Fibroblast of skin of right biceps (primary cell): Measurements from ENCODE around the gene SLC24A3.
"Not testable (repeated sequence)": the region's sequence is repeated elsewhere in the genome, so short reads cannot be mapped to it uniquely, and the experiment has no call there.

ENCODE experiments used
- DNase-seq: peaks from one replicate; pipeline ENCODE4 v3.0.0-alpha.2; 2013

The SLC24A3 gene

DNA sequence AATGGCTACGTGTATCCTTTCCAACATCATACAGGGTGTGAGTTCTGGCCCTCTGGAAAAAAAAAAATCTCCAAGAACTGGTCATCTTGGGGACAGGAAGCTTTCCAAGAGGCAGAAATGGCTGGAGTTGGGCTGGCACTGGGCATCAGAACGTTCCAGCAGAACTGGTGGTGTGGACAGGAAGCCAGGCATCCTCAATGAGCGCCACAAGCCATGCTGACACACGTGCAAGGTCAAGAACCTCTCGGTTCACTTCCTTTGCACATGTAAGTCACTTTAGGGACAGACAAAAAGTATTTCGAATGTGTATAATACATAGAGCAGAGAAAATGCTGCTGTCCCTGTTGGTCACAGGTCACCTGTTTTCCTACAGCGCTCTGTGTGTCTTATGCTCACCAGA, 518.3 kb downstream of the SLC24A3 start:
- DNase-seq, result no peak

DNA sequence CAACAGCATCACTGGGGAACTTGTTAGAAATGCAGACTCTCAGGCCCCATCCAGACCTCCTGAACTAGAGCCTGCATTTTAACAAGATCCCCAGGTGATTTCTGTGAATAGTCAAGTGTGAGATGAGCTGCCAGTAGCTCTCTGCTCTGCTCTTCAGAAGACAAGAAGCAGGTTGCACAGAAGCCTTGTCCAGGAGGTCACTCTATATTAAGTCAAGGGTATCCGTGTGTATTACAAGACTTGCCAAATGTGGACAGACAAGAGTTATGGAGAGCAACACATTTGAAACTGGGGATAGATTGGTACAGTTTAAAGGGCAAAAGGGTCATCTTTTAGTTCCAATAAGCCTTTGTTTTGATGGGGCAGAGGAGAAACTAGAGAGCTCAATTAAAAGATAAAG, 522.4 kb downstream of the SLC24A3 start:
- no peak for DNase-seq

DNA sequence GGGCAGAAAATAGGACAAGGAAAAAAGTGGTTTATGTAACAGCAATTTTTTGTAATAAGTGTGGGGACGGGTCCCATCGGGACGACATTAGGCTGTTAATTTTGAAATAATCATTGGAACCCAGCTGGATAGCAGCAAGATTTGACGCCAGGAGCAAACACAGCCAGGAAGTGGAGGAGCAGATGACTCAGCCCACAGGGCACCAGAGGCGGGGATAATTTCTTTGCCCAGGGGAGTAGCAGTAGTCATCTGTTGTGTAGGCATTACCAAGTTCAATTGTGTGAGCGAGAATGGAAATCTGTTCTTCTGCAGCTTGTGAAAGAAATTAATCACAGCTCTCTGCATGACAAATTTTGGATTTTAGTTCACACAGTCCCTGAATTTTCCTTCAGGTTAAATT, 523.0 kb downstream of the SLC24A3 start:
- DNase-seq, result peak; percentile 82

DNA sequence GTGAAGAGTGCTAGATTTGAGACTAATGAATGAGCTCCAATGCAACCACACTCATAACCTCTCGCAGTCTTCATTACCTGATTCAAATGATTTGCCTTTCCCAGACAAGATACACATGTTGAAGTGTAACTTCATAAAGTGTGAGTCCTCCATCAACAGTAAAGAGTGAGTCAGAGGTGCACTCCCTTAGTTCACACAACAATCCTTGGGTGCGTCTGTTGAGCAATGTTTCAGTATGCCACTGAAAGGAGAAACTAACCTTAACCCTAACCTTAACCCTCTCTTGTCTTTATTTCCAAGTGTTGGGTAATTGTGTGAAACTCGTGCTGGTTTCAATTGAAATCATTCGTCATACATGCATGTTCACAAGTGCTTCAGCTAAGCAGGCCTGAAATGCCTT, 524.6 kb downstream of the SLC24A3 start:
- peak; percentile 35 for DNase-seq

GRCh38 chr20:19738951-19739350, 526.5 kb downstream of the SLC24A3 start:
- DNase-seq, result no peak

- DNase-seq, result no peak
Measured at GRCh38 chr20:19739351-19739750, 526.9 kb downstream of the SLC24A3 start.

GRCh38 chr20:19740512-19740911, 528.1 kb downstream of the SLC24A3 start:
- DNase-seq, result no peak

DNA sequence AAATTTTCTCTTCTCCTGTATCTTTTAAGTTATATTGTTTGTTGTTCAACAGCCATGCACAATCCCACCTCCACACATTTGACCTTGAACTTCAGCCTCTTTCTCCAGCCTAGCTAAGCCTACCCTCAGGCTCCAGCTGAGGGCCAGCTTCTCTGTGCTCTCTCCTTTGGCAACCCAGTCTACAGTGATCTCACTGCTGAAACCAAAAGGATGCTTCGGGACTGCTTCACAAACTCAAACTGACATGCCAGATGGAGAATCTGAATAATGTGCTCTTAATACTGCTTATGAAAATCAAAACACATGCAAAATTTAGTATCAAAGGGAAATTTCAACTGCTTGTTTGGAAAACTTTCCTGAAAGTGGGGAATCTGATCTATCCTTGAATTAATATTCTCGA, 529.5 kb downstream of the SLC24A3 start:
- DNase-seq, result no peak

DNA sequence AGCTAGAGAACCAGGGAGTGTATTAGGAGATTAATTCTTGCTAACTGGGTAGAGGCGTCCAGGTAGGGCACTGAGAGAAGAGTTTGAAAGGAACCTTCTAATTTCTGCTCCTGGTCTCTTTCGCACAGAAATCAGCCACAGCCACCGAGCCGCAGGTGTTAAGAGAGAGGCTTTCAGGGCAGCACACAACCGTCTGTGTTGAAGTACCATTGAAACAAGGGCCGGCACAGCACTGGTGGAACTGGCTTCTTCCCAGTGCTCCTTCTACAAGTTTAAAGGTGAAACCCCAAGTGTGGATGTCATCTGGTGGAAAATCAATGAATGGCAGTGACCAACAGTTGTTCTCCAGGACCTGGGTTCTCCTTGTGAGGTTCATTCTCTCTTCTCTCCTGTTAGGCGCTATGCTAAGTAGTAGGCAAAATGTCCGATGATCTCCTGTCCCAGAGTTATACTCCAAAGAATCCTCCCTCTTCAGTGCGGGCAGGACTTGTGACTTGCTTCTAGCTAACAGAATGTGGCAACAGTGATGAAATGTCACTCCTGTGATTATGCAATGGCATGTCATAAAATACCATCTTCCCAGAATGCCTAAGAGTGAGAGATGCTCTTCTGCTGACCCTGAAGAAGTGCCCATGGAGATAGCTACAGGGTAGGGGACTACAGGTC, 530.7 kb downstream of the SLC24A3 start:
- no peak for DNase-seq

DNA sequence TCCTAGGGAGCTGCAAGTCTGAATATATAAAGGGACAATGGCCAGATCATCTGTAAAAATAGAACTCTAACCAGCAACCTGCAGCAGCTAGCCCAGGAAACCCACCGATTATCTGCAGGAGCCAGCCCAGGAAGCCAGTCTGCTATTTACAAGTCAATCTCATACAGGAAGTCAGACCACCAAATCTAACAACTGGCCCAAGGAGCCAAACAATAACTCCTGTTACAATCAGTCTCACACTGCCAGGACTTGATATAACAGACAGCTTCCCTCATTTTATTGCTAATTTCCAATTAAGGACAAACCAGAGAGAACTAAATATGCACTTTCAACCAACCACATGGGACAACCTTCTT, 531.2 kb downstream of the SLC24A3 start:
- no peak for DNase-seq

GRCh38 chr20:19745106-19745505, 532.7 kb downstream of the SLC24A3 start:
- no peak for DNase-seq

DNA sequence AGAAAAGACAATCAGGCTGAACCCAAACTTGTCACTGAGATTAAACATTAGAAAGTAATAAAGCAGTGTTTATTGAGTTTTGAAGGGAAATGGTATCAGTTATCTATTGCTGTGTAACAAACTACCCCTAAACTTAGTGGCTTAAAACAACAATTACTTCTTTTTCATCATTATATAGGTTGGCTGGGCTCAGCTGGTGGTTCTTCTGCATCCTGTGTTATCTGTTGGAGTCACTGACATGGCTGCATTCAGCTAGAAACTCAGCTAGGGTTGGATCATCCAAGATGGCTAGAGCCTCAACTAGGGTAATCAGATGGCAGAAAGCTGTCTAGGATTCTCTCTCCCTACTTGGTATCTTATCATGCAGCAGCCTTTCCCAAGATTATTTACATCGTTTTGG, 533.1 kb downstream of the SLC24A3 start:
- DNase-seq, result no peak

DNA sequence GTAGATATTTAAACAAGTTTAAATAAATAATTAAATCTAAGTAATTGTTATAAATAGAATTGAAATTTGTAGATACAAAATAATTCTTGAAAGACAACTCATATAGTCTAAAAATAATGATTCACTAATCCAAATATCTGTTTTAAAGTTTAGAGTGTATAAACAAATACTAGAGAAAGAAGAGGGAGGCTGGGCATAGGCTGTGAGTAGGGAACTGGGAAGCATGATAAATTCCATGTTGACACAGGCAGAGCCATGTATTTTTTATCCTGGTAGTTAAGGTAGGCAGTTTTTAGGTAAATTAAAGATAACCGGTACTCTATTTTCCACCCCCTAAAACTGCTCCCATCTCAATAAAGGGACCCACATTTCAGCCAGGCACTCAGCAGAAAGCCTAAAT, 534.0 kb downstream of the SLC24A3 start:
- DNase-seq, result no peak

DNA sequence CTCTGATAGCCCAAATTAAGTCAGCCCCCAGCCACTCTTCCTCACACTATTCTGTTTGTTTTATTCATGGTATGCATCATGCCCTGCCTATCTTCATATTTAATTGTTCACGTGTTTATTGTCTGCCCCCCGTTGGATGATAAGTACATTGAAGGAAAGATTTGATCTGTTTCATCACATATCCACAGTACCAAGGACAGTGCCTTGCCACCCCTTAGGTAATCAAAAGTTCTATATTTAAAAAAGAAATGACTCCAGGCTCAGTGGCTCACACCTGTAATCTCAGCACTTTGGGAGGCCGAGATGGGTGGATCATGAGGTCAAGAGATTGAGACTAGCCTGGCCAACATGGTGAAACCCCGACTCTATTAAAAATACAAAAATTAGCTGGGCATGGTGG, 535.5 kb downstream of the SLC24A3 start:
- no peak for DNase-seq

DNA sequence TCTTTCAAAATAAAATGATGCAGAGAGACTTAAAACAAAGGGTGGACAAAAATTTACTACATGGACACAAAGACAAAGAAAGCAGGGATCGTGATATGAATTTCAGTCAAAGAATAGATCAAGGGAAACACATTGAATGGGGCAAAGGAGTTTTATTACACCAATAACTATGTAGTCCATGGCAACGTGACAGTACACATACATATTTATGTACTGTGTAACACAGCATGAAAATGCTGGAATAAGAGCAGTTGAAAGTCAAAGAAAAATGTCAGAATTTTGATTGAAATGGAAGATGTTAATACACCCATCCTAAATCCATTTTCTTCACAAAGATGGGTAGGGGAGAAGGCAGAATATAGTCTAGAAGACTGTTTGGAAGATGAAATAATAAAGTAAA, 536.2 kb downstream of the SLC24A3 start:
- no peak for DNase-seq

DNA sequence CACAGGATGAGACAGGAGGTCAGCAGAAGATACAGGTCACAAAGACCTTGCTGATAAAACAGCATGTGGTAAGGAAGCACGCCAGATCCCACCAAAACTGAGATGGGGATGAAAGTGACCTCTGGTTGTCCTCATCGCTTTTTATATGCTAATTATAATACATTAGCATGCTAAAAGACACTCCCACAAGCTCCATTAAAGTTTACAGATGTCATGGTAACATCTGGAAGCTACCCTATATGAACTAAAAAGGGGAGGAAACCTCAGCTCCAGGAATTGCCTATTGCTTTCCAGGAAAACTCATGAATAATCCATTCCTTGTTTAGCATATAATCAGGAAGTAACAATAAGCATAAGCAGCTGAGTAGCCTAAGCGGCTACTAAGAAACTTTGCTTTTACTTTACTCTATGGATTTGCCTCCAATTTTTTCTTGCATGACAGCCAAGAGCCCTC, 537.2 kb downstream of the SLC24A3 start:
- DNase-seq, result no peak

DNA sequence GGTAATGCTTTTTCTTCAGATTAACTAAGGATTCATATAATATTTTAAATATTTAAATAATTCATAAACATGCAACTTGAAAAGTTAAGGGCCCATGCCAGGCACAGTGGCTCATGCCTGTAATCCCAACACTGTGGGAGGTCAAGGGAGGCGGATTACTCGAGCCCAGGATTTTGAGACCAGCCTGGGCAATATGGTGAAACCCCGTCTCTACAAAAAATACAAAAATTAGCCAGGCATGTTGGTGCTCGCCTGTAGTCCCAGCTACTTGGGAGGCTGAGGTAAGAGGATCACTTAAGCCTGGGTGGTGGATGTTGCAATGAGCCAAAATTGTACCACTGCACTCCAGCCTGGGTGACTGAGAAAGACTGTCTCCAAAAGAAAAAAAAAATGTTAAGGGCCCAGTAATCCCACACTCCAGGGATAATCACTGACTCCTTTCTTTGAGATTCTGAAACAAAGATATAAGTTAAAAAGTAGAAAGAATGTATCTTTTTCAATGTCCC, 537.7 kb downstream of the SLC24A3 start:
- DNase-seq, result no peak

DNA sequence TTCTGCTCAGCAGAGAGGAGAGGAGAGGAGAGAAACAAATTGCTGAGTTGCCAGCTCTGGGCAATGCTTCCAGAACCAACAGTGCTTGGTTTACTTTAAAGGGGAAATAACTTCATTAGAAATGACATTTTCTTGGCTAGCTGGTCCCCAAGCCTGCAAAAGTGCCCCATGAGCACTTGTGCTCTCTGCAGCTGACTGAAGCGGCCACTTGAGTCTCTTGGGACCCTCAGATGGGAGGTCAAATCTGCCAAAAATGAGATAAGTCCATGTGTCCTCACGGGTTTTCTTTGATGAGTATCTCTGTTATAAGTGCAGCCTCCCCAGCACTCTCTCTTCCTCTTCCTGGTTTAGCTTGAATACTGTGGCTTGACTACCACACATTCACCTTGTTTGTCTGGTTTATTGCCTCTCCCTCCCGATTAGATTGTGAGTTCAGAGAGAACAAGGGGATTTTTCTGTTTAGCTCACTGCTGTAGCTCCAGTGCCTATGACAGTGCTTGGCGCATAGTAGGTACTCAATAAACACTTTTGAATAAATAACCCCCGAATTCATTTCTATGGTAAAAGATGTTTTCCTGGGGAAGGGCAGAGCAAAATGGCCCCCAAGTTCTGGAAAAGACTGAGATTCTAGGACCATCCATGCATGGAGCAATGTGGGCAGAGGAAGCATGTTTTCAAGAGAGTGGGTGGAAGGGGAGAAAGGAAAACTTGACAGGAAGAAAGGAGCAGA, 538.6 kb downstream of the SLC24A3 start:
- DNase-seq, result no peak

GRCh38 chr20:19754201-19754600, 541.8 kb downstream of the SLC24A3 start:
- not testable (repeated sequence) for DNase-seq

DNA sequence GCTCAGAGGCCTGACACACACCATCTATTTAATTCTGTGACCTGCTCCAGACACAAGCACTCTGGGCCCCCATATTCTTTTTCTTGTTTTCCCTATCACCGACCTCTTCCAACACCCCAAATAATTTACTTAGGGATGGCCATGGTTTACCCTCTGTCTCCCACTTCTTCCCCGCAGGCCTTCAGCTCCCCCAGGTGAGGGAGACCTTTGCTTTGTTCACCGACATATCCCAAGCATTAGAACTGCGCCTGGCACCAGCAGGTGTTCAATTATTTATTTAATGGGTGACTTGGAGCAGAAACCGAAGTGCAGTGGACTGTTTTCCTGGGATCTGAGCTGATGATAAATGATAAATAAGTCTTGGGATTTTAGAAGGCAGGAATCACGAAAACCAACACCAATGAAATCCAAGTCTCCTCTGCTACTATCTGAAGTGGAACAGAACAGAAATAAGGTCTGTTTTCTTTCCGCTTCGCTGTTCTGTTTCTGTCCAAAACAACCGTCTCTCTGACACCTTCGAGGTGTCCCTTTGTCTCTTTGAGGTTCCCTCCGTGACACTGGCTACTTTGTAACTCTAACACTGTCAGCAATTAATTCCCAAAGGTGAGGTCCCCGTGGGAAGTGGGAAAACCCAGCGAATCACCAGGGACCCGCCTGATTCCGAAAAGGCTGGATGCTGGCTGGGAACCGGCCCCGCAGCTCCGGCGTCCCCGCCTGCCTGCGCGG, 544.5 kb downstream of the SLC24A3 start:
- DNase-seq, result no peak

DNA sequence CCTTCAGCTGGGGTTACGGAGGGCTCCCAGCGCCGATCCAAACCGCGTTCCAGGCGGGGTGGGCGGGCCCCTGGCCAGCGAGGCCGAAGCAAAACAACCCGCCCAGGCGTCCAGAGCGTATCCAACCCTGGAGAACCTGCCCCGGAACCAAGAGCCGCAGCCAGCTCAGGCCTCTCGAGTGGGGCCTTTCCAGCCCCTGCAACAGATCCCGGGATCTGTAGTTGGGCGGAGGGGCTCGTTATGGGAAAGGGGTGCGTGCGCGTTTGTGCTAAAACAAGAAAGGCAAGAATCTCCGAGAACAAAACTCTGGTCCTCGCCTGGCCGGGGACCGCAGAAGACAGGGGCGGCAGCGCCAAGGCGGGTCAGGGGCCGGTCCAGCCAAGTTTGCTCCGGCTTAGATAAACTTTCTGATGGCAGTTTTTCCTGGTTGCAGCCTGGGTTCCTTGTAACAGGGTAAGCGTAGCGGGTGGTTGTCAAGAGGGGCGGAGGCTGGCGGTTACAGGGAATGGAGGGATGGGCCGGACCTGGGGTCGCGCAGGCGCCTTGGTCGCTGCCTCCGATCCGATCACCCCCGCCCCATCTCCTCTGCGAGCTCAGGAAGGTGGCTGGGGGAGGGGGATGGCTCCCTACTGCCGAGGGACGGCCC, 545.2 kb downstream of the SLC24A3 start:
- peak; percentile 86 for DNase-seq

GRCh38 chr20:19758133-19758500, 545.7 kb downstream of the SLC24A3 start, which contains the start of gene RIN2:
Gene RIN2, plus strand, starts transcription at chr20:19758258. Its CDS starts 131,344 bp downstream, at chr20:19889602.
- DNase-seq, result no peak
